ENCODE data around the gene AKAP6.

AKAP6 gene

DNA sequence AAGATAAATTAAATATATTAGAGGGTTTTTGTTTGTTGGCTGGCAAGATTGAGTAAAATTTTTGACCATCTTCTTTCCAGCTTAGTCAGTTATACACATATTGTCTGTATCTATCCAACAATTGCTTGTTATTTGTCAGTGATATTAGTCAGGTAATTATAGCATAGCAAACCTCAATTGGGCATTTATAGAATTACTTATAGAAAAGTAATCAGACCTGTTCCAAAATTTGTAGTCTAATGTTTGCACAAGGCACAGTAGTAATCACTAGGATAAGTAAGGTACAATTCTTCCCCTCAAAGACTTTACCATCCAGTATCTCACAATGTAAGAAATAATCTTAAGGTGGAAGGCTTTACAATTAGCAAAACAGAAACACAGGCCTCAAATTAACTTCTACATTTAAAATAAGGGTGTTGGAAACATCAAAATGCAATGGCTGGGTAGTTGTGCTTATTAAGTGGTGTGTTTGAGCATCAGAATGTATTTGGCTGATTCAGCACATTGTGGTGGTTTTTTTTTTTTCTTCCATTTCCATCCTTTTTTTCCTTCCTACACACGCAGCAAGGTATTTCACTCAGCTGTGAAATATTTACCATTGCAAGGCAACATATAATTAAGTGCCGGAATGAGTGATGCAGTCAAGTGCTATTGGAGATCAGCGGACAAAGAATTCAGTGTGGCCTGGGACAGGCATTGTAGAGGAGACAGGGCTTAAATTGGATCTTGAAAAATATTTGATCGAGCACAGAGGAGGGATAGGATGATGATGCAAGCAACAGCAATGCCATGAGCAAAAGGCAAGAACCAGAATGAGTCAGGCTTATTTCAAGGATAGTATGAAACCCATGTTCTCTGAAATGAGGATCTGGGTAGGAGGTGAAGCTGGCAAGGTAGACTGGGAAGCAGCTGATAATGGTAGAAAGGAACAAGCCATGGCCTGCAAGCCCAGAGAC is 178.2 kb downstream of the AKAP6 start:
- no peak for TF ChIP-seq ZNF274 (IDR thresholded peaks at IDR 0.05; ENCODE audit: low read depth, low read length)
- H3K4me3 ChIP-seq (ENCODE audit: low read length): no peak overlapping the region

DNA sequence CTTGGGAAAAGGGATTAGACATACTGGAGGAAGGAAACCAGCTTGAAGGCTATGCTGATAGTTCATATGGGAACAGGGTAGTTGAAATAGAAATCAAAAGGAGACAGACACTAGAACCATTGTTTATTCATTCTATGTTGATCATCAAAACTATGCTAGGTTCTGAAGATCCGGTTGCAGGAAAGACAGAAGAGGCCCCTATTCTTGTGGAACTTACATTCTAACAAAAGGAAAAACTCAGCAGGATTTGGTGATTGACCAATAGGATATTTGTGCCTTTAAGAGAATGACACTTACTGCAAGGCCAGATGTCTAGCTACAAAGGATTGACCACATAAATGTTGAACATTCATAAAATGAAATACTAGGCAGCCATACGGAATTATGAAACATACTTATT is 179.2 kb downstream of the AKAP6 start:
- no peak overlapping the region for H3K4me3 ChIP-seq (ENCODE audit: low read length)
- TF ChIP-seq ZNF274 (IDR thresholded peaks at IDR 0.05; ENCODE audit: low read depth, low read length): no peak

DNA sequence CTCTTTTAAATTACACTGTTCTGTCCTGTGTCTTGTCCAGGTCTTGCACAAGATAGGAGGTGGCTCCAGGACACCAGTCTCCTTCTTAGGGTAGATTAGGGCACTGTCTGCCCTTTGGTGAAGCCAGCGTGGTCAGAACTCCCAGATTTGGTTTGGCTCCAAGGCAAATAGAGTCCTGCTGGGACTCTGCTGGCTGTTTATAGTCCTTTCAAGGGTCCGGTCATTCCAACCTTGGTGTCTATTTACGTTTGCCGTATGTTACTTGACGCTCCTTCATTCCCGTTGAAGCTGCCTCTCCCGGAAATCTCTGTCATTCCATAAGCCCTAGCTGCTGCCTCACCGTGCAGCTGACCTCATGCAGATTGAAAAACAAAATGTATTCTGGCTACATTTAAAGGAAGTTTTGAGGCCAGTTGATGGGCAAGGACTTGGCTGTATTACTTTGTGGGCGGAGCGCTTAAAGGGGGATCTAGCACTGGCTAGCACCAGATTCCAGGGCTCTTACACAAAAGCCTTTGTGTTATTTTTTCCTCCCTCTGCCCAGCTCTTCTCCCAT is 180.6 kb downstream of the AKAP6 start:
- H3K4me3 ChIP-seq (ENCODE audit: low read length): no peak overlapping the region
- TF ChIP-seq ZNF274 (IDR thresholded peaks at IDR 0.05; ENCODE audit: low read depth, low read length): no peak

DNA sequence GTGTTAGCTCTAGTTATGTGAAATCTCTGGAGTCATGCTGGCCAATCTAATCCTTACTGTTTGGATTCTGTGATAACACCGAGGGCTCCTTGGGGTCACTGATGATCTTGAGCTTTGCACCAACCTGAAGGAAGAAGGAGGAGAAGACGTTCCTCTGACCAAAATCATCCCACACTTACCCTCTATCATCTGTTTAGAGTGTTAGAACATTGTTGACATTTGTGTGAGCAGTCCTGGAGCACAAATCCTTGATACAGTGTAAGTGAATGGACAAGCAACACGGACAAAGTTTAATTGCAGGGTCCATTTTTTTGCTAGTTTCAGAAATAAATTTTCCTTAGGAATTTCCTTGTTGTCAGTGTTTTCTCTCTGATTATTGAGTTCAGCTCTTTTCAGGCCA is 181.7 kb downstream of the AKAP6 start:
- TF ChIP-seq ZNF274 (IDR thresholded peaks at IDR 0.05; ENCODE audit: low read depth, low read length): no peak
- no peak overlapping the region for H3K4me3 ChIP-seq (ENCODE audit: low read length)

DNA sequence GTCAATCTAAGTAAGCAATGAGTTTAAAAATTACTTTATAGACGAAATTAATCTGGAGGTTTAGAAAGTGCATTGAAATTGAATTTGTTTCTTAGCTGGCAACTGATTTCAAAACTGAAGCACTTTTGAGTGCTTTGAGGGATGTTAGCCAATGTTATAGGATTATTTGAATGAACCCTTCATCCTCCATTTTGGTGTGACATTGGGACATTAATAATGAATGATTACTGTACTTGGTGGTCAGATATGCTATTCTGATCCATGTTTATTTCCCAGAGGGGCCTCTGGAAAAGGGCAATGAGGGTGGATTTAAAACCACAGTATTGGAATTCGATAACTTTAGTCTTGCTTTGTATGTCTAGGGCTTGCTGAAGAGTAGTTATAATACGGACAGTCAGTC is 183.2 kb downstream of the AKAP6 start:
- TF ChIP-seq ZNF274 (IDR thresholded peaks at IDR 0.05; ENCODE audit: low read depth, low read length): no peak
- H3K4me3 ChIP-seq (ENCODE audit: low read length): no peak overlapping the region

DNA sequence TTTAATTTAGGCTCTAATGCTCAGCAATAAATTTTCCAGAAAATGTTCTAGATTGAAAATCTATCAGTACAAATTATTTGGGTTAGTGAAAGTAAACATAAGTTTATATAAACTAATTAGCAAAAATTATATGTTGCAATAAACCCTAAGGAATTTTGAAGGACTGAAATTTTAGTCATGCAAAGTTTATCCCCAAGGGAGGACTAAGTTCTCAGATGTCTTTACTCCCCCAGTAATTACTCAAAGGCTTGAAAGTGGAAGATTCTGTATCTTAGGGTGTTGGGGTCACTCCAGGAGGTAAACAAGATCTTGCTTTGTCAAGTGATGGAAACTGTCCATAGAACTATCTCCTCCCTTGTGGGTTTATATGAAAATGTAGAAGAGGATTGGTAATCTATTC is 183.7 kb downstream of the AKAP6 start:
- TF ChIP-seq ZNF274 (IDR thresholded peaks at IDR 0.05; ENCODE audit: low read depth, low read length): no peak

DNA sequence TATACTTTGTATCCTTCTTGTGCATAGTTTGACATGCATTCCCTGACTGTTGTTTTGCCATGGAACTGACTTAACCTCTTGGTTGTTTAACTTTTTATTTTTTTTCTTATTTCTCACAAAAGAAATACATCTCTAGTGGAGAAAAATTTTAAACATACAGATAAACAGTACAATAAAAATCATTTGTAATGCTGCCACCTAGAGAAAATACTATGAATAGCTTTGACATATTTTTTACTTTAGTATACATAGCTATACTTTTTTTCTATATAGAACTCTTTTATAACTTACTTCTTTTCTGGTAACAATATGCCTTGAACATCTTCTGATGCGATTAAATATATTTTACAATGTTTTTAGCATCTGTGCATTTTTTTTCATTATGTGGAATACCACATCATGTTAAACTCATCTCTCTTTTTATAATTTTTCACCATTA is 184.5 kb downstream of the AKAP6 start:
- no peak for TF ChIP-seq ZNF274 (IDR thresholded peaks at IDR 0.05; ENCODE audit: low read depth, low read length)
- no peak overlapping the region for H3K4me3 ChIP-seq (ENCODE audit: low read length)

More for the DNA sequence above, 183.7 kb downstream of the AKAP6 start:
- H3K4me3 ChIP-seq (ENCODE audit: low read length): no peak overlapping the region

DNA sequence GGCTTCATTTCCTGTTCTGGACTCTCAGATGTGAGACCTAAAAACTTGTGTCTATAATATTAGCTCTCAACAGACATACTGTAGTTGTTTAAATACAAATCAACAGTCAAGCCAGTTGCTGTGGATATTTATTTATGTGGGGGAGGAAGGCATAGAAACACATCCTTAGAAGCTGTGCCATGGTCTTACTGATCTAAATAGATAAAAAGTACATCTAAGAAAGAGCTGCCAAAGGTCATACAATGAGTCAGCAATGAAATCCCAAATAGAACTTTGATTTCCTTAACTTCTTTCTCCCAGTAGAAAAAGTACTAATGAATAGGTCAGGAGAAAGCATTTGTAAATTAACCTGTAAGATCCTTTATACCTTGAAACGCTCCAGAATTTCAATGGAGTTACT is 185.1 kb downstream of the AKAP6 start:
- no peak overlapping the region for H3K4me3 ChIP-seq (ENCODE audit: low read length)
- no peak for TF ChIP-seq ZNF274 (IDR thresholded peaks at IDR 0.05; ENCODE audit: low read depth, low read length)

DNA sequence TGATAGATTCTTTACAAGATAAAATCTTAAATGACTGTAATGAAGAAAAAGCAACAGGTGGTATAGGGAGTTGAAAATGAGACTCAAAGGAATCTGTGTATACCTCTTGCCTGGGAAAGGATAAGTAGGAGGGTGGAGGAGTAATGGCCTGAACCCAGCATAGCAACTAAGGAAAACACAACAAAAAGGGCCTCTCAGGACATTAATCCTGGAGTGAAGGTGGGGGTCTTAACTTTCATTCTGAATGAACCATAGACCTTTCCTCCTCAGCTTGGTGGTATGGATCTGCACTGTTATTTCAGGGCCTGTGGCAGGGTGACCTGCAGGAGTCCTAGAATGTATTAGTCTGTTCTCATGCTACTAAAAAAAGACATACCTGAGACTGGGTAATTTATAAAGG is 185.6 kb downstream of the AKAP6 start:
- TF ChIP-seq ZNF274 (IDR thresholded peaks at IDR 0.05; ENCODE audit: low read depth, low read length): no peak

DNA sequence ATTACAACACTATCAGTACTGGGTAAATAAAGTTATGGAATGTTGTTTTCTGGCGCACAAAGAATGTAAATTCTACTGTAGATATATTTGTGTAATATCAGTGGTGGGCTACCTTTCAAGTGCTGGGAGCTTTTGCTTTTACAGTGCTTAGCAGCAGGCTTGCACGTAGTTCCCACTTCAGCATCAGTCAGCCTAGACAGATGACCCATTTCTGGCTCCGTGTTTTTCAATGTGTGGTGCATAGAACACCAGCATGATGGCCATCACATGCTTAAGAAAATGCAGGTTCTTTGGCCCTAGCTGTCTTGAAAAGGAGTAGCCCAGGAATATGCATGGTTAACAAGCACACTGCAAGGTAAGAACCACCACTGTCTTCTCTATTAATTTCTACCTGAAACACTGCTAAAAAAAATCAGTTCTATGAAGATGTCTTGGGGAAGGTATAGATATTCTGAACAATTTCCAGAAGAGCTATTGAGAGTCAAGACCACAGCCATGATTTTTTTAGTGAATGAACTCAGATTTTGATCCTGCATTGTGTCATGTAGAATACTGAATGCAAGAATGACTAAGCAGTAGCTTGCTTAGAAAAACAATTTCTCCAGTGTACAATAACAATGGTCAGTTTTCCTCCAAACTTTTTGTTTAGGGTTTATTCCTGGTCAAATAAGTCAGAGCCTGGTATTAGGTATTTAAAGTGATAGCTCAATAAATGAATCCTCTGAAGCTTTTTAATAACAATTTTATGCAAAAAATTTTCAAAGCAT is 195.7 kb downstream of the AKAP6 start:
- H3K4me3 ChIP-seq (ENCODE audit: low read length): no peak overlapping the region
- no peak for TF ChIP-seq ZNF274 (IDR thresholded peaks at IDR 0.05; ENCODE audit: low read depth, low read length)

More for the DNA sequence above, 185.6 kb downstream of the AKAP6 start:
- no peak overlapping the region for H3K4me3 ChIP-seq (ENCODE audit: low read length)

DNA sequence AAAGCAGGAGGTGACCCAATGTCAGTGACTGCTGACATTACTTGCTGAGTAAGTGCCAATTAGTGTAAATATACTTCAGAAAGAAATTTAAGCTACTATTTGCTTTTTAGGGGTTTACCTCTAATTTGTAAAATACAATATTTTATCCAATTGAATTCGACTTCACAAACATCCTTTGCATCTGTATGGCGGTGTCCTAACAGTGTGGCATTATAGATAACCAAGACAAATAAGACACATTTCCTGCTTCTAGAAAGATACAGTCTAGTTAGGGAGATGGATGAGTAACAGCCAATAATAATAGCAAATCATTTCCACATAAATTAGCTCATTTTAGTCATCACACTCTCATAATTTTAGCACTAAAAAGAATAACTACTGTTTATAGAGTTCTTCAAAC is 196.5 kb downstream of the AKAP6 start:
- TF ChIP-seq ZNF274 (IDR thresholded peaks at IDR 0.05; ENCODE audit: low read depth, low read length): no peak
- H3K4me3 ChIP-seq (ENCODE audit: low read length): no peak overlapping the region

DNA sequence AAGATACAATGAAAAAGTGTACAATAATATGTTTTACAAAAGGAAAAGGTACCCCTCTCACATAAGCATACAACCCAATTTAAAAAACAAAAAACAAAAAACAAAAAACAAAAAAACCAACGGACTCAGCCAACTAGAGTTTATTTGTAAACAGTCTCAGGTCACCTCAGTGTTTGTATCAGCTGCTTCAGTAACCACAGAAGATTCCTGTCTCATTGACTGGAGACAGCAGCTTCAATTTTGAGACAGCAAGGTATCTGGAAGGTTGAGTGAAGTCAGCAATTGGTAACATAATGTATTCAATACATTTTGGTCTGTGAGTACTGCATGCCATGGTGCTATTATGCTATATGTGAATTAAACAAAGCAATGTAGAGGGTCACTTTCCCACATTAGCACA is 201.7 kb downstream of the AKAP6 start:
- no peak for TF ChIP-seq ZNF274 (IDR thresholded peaks at IDR 0.05; ENCODE audit: low read depth, low read length)

DNA sequence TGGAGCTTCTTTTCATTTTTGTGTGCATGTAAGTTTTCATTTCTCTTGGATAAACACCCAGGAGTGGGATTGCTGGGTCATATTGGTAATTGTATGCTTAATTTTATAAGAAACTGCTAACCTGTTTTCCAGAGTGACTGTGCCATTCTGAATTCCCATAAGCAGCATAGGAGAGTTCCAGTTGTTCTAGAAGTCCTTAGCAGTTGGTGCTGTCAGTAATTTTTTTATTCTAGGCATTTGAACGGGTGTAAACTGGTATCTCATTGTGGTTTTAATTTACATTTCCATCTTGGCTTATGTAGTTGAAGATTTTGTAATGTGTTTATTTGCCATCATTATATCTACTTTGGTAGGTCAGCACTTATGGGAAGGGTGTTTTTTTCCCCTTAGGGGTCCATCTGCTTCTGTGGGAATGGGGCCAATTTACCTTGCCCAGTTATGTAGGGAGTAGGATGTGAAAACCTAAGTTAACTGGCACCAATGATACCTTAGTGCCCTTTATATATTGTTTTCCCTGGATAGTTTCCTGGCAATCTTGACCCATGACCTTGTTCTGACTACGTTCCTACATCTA is 202.9 kb downstream of the AKAP6 start:
- H3K4me3 ChIP-seq (ENCODE audit: low read length): no peak overlapping the region
- no peak for TF ChIP-seq ZNF274 (IDR thresholded peaks at IDR 0.05; ENCODE audit: low read depth, low read length)

More for the DNA sequence above, 201.7 kb downstream of the AKAP6 start:
- no peak overlapping the region for H3K4me3 ChIP-seq (ENCODE audit: low read length)

DNA sequence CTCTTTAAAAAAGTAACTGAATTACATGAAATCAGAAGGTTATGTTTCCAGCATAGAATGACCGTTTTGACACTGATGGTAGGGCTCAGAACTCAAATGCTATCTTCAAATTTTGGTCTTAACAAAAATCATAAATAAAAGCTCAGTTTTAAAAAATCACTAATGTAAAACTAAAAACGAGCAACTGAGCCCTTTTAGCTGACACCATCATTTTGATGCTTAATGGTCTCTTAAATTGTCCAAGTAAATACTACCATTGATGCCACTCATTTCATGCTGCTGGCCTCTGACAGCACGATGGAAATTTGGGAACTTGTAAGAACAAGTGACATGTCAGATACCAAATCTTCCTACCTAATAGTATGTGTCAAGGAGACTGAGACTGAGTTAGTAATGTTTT is 205.0 kb downstream of the AKAP6 start:
- H3K4me3 ChIP-seq (ENCODE audit: low read length): no peak overlapping the region
- TF ChIP-seq ZNF274 (IDR thresholded peaks at IDR 0.05; ENCODE audit: low read depth, low read length): no peak
